ENCODE results near the gene DNAH10. TPM values are rescaled to one million over a fixed set of nuclear protein-coding genes. Genes with fewer than 3 reads are reported as not detected.

Gene DNAH10
- total RNA-seq, 1 donor from 2014 or later, result 0.31 TPM

DNA sequence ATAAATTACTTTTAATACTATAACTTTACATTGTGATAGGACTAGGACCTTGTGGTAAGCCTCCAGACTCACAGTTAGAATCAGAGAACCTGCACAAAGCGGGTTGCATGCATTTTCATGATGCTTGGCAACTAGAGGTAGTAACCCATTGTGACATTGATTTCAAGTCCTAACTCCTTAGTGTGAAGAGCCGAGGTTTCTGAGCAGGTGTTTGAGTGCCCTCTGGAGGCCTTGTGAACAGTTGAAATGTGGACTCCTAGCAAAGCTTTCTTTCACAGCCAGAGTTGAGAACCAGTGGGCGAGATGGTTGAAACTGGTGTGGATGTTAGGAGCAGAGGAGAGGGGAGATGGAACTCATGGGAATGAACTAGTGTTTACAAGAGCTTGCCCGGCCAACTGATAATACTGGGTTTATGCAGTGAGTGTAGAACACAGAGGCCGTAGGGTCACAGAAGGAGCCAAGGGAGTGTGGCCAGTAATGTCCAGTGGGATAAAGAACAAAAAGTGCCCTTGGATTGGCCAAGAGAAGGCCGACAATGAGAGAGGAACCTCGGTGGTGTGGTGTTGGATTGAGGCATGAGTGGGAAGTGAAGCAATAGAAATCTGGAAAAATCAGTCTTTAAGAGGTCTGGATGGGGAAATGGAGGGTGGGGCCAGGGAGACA lies 221.9 kb downstream of the DNAH10 start:
- Mint-ChIP-seq H3K9me3 (no peaks in the 10 kb centered on the region), H3K36me3 (ENCODE audit: low read depth) (peaks cover 19% of the 10 kb centered on the region), H3K27ac (no peak overlapping the region), H3K27me3 (ENCODE audit: insufficient read depth) (no peaks in the 10 kb centered on the region), H3K4me1 (ENCODE audit: low read depth) (peaks cover 13% of the 10 kb centered on the region), H3K4me3 (no peak overlapping the region)
- peak; percentile 25 for DNase-seq (ENCODE audit: low spot score)
- intact Hi-C loops (cut with micrococcal nuclease), result loop anchor here (1.0 kb wide), 2 partner anchors 79 to 183 kb away; no protein-coding TSS in a partner anchor

- Mint-ChIP-seq H3K9me3 (no peaks in the 10 kb centered on the region), H3K4me3 (no peak overlapping the region), H3K27me3 (ENCODE audit: insufficient read depth) (no peaks in the 10 kb centered on the region), H3K27ac (no peak overlapping the region), H3K4me1 (ENCODE audit: low read depth) (peaks cover 20% of the 10 kb centered on the region), H3K36me3 (ENCODE audit: low read depth) (peaks cover 27% of the 10 kb centered on the region)
- no peak for DNase-seq (ENCODE audit: low spot score)
- intact Hi-C loops (cut with micrococcal nuclease), result loop anchor here (1.0 kb wide), 2 partner anchors 80 to 184 kb away; no protein-coding TSS in a partner anchor
These were observed 222.8 kb downstream of the DNAH10 start for GRCh38 chr12:123984903-123985302.

Other genes starting within 250 kb of the DNAH10 start
- gene RILPL1, start 228.6 kb upstream of the DNAH10 start, total RNA-seq, result 4.4 and 4.5 TPM in 2 replicates
- 201 and 206 TPM in 2 replicates for gene TMED2, start 177.7 kb upstream of the DNAH10 start, total RNA-seq
- 72.1 and 72.3 TPM in 2 replicates for gene DDX55, start 160.2 kb upstream of the DNAH10 start, total RNA-seq
- 74.8 and 76.5 TPM in 2 replicates for gene EIF2B1, start 128.6 kb upstream of the DNAH10 start, total RNA-seq
- 65.8 and 66.1 TPM in 2 replicates for gene GTF2H3, start 128.5 kb upstream of the DNAH10 start, total RNA-seq
- gene TCTN2, start 91.2 kb upstream of the DNAH10 start, total RNA-seq, result 2.8 and 3.0 TPM in 2 replicates
- gene ATP6V0A2, start 49.9 kb upstream of the DNAH10 start, total RNA-seq, result 99.1 and 107 TPM in 2 replicates
- gene CCDC92, start 210.5 kb downstream of the DNAH10 start, total RNA-seq, result 7.7 and 8.3 TPM in 2 replicates
- gene ZNF664, start 210.9 kb downstream of the DNAH10 start, total RNA-seq, result 66.9 and 68.1 TPM in 2 replicates

Data from activated T-helper 1 cell treated with anti-CD3 and anti-CD28 coated beads, Interleukin-12 subunit alpha, Interleukin-12 subunit beta, Interleukin-2, Interleukin-4 antibody, amounts not matched to agents 30 ng/mL and 10 ng/mL and 1 ng/mL, durations not matched to agents 14 hours and 24 hours and 36 hours (primary cell).